ENCODE measurements around the gene IQSEC1.

IQSEC1 gene

DNA sequence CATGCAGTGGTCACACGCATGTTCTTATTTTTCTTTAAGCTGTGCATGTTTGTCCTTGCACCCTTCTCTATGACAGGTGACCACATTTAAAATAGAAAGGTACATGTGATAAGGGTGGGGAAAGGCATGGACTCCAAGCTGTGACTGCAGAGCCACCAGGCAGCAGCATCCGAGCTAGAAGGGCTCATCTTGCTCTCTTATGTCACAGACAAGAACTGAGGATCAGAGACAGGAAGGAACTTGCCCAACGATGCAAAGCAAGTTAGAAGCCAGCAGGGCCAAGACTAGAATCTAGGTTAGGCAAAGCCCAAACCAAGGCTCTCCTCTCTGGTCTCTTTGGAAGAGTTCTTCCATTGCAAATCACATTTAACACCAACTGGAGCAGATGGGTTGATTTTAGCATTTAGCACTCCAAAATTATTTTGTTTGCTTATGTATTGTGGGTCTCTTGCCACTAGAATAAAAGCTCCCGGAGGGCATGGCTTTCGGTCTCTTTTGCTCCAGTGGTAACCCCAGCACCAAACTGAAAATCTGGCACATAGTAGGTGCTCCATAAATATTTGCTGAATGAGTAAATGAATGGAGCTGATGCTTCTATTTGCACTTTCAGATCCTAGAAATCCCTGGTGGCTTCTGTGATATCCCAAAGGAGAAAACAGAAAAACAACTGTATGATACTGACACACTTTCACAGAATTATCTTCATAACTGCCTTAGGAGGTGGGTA is 84.3 kb downstream of the IQSEC1 start:
- DNase-seq (ENCODE audit: insufficient read length) (no peak), FAIRE-seq (no peak)
- TF ChIP-seq POLR2AphosphoS5 (IDR thresholded peaks at IDR 0.05; ENCODE audit: low read depth, low read length) (no peak), TAF1 (IDR thresholded peaks at IDR 0.05; ENCODE audit: borderline replicate concordance, low read depth, low read length) (no peak), POLR2A (IDR thresholded peaks at IDR 0.05; ENCODE audit: low read depth, low read length) (no peak)

DNA sequence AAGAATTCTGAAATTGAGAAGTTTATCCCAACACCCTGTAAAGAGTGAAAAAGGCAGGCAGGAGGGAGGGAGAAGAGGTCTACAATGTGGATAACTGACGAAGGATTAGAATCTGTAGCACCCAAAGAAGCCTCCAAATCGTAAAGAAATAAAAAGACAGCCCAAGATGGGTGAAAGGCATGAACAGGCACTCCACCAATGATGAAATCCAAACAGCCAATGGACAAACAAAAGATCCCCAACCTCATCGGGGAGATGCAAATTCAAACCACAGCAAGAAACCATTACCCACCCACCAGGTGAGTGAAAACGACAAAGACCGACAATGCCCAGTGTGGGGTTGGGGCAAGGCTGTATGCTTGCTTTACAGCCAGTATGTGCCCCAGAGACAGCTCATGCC is 85.6 kb downstream of the IQSEC1 start:
- FAIRE-seq: no peak
- no peak for DNase-seq (ENCODE audit: insufficient read length)
- TF ChIP-seq POLR2AphosphoS5 (IDR thresholded peaks at IDR 0.05; ENCODE audit: low read depth, low read length) (no peak), POLR2A (IDR thresholded peaks at IDR 0.05; ENCODE audit: low read depth, low read length) (no peak), TAF1 (IDR thresholded peaks at IDR 0.05; ENCODE audit: borderline replicate concordance, low read depth, low read length) (no peak)

DNA sequence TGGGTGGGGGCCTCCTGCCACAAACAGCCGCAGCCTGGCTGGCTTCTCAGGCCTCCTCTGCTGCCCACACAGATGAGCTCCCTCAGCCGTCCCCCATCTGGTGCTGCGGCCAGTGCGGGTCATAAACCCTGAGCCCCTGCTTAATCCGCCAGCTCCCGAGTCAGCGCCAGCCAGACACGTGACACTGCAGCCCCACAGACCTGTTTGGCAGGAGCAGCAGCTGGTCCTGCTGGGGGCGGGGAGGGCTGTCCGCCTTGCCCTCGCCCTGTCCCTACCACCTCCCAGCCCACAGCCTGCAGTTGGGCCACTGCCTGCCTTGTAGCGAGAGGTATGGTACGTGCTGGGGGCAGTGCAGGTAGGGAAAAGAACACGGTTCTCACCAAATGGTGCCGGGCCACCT is 86.2 kb downstream of the IQSEC1 start:
- TF ChIP-seq POLR2AphosphoS5 (IDR thresholded peaks at IDR 0.05; ENCODE audit: low read depth, low read length) (no peak), TAF1 (IDR thresholded peaks at IDR 0.05; ENCODE audit: borderline replicate concordance, low read depth, low read length) (no peak), POLR2A (IDR thresholded peaks at IDR 0.05; ENCODE audit: low read depth, low read length) (no peak)
- DNase-seq (ENCODE audit: insufficient read length) (no peak), FAIRE-seq (no peak)

DNA sequence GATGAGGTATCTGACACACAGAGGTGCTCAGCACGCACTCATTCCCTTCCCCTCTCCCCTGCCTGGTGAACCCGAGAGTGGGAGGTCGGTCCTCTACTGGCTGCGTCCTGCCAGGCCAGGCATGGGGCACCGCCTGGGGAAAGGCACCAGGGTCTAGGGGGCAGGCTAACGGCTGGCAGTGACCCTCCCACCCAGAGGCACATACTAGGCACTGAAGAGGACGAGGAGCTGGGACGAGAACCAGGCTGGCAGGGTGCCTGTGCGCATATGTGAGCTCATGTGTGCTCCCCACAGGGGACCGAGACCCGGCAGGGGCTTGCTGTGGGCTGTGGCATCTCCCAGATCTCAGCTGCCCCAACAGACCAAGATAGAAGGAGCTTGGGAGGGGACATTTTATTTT is 86.7 kb downstream of the IQSEC1 start:
- FAIRE-seq (no peak), DNase-seq (ENCODE audit: insufficient read length) (no peak)
- TF ChIP-seq POLR2A (IDR thresholded peaks at IDR 0.05; ENCODE audit: low read depth, low read length): no peak
- no peak for TF ChIP-seq TAF1 (IDR thresholded peaks at IDR 0.05; ENCODE audit: borderline replicate concordance, low read depth, low read length)
- TF ChIP-seq POLR2AphosphoS5 (IDR thresholded peaks at IDR 0.05; ENCODE audit: low read depth, low read length): no peak

DNA sequence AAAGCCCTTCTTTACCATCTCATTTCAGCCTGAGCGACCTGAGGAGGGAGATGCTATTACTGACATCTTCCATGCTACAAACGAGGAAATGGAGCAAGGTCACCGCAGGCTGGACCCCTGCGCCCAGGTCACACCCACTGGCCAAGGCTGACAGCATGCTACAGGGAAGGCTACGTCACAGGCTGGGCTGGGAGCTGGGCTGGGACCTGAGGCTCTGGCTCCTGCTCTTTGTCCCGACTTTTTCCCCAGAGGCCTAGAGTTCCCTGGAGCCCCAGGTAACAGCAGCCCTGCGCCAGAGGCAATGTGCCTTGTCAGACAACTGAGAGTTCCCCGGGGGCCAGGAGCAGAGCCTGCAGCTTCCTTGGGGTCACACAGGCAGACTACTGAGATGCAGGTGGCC is 87.2 kb downstream of the IQSEC1 start:
- FAIRE-seq (no peak), DNase-seq (ENCODE audit: insufficient read length) (no peak)
- TF ChIP-seq POLR2AphosphoS5 (IDR thresholded peaks at IDR 0.05; ENCODE audit: low read depth, low read length) (no peak), POLR2A (IDR thresholded peaks at IDR 0.05; ENCODE audit: low read depth, low read length) (no peak), TAF1 (IDR thresholded peaks at IDR 0.05; ENCODE audit: borderline replicate concordance, low read depth, low read length) (no peak)

DNA sequence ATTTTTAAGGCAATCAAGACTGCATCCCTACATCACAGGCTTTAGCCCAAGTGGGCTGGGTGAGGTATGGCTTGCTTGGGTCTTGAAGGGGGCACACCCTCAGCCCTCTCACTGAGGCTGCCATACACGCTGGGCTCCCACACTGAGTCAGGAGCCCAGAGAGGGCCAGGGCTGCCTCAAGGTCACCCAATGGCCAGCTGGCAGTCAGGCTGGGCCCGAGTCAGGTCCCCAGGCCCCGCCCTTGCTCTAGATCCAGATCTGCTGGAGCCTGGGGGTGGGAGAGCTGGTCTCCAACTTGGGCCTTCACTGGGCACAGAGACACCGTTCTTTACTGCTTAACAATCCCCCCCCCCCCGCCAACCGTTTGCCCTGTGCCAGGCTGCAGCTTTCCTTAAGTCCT is 88.1 kb downstream of the IQSEC1 start:
- TF ChIP-seq POLR2AphosphoS5 (IDR thresholded peaks at IDR 0.05; ENCODE audit: low read depth, low read length): no peak
- no peak for TF ChIP-seq TAF1 (IDR thresholded peaks at IDR 0.05; ENCODE audit: borderline replicate concordance, low read depth, low read length)
- TF ChIP-seq POLR2A (IDR thresholded peaks at IDR 0.05; ENCODE audit: low read depth, low read length): no peak
- FAIRE-seq: no peak
- no peak for DNase-seq (ENCODE audit: insufficient read length)

DNA sequence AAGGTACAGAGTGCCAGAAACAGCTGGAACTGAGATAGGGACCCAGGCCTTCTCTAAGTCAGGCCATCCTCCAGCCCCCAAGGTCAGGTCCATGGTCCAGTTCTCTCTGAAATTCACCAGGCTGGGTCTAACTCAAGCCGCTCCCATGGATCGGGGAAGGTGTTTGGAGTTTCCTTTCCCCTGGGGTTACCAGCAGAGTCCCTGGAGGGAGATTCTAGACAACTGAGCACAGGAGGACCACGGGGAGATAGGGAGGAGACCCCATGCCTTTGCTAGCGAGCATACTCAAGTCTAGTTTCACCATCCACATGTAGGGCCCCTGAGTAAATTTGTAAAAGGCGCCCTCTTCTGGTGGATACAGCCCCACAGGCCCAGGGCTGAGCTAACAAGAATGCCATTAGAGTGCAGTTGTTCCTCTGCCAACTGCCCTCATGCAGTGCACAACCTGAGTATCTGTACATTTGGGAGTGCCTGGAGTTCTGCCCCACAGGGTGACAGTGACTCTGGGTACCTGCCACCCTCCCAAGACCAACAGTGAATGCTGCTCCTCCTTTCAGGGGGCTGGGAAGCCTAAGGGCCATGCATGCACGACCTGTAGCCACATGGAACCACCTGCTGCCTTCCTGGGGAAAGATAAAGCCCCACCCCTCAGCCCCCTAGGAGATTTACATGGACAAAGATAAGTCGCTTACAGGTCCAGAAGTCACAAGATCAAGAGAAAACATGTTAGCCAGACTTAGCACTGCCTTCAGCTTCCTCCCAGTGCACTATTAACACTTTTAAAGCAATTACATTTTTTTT is 89.0 kb downstream of the IQSEC1 start:
- peak; percentile 70 for FAIRE-seq
- peak; percentile 60 for DNase-seq (ENCODE audit: insufficient read length)
- no peak for TF ChIP-seq TAF1 (IDR thresholded peaks at IDR 0.05; ENCODE audit: borderline replicate concordance, low read depth, low read length)
- no peak for TF ChIP-seq POLR2AphosphoS5 (IDR thresholded peaks at IDR 0.05; ENCODE audit: low read depth, low read length)
- no peak for TF ChIP-seq POLR2A (IDR thresholded peaks at IDR 0.05; ENCODE audit: low read depth, low read length)

DNA sequence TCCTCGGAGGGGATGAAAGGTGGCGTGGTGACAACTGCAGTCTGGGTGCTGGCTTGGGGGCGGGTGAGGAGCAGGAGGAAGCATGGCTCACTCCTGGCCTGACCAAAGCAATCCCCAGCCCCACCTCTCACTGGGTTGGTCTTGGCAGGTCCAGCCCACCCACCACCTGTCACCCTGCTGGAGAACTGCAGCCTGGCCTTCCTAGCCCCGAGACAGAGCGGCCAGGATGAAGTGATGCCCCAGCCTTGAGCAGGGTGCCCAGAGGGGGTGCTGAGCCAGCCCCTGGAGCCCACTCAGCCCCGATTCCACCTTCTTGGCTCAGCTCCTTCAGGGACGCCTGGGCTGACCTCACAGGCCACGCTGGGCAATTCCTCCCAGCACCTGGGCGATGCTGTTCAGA is 89.9 kb downstream of the IQSEC1 start:
- no peak for FAIRE-seq
- DNase-seq (ENCODE audit: insufficient read length): no peak
- TF ChIP-seq TAF1 (IDR thresholded peaks at IDR 0.05; ENCODE audit: borderline replicate concordance, low read depth, low read length) (no peak), POLR2A (IDR thresholded peaks at IDR 0.05; ENCODE audit: low read depth, low read length) (no peak), POLR2AphosphoS5 (IDR thresholded peaks at IDR 0.05; ENCODE audit: low read depth, low read length) (no peak)

DNA sequence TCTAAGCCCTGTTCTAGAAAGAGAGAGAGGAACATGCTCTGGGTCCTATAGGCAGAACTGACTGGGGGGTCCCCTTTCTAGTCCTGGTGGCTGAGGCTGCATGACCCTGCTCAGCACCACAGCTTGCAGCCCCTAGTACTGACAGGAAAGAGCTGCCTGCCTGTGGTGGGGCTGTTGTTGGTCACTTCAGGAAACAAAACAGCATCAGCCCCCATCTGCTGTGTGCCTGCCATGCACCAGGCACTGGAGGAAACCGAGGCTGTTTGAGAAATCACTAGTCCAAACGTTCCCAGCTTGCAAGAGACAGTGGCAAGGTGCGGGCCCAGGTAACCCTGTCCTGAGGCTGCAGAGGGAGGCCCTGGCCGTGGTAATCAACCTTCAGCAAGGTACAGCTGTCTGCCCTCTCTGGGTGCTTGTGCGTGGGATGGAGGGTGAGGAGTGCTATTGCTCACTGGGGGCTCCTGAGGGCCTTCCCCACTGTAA is 90.6 kb downstream of the IQSEC1 start:
- FAIRE-seq: peak; percentile 27
- TF ChIP-seq TAF1 (IDR thresholded peaks at IDR 0.05; ENCODE audit: borderline replicate concordance, low read depth, low read length) (no peak), POLR2A (IDR thresholded peaks at IDR 0.05; ENCODE audit: low read depth, low read length) (no peak), POLR2AphosphoS5 (IDR thresholded peaks at IDR 0.05; ENCODE audit: low read depth, low read length) (no peak)
- DNase-seq (ENCODE audit: insufficient read length): peak; percentile 48

DNA sequence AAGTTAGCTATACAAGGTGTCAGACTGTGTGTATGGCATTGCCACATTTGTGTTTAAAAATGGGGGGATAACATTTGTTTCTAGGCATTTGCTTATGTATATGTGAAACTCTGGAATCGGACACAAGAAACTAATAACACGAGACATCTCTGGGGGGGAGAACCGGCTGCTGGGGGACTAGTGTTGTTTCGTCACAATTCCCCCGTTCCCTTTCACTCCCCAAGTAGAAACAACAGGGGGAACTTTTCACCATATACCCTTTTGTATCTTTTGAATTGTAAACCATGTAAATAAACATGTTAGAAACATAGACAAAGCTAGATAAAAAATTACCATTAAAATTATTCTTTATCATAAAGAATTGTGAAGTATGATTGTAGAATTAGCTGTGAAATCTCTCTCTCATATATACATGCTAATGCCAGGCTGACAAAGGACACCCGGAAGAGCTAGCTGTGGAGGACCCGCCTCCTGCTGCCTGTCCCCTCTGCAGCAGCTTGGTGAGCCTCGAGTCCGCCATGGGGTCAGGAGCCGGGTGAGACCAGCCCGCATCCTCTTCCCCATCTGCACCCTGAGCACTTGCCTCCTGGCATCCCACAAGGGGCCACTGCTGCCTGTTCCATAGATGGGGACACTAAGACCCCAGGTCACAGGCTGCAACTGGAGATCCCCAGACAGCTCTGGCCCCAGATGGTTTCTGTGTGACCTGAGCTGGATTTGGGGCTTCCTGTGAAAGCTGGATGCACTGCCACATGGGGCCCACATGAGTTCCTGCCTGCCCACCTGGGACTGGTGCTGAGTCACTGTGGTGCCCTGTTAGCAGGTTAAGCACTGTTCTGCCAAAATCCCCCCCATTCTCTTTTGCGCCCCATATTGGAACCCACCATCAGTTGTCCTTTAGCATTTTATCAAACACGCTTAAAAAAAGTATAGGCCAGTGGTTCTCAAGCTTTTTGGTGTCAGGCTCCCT is 91.6 kb downstream of the IQSEC1 start:
- TF ChIP-seq TAF1 (IDR thresholded peaks at IDR 0.05; ENCODE audit: borderline replicate concordance, low read depth, low read length): no peak
- TF ChIP-seq POLR2A (IDR thresholded peaks at IDR 0.05; ENCODE audit: low read depth, low read length): no peak
- no peak for TF ChIP-seq POLR2AphosphoS5 (IDR thresholded peaks at IDR 0.05; ENCODE audit: low read depth, low read length)
- FAIRE-seq: no peak

More for the DNA sequence above, 91.6 kb downstream of the IQSEC1 start:
- no peak for DNase-seq (ENCODE audit: insufficient read length)

Measured in GM12892 (cell line).